GM12878 (cell line): ENCODE measurements around the gene NCS1. TPM values are rescaled to one million over a fixed set of nuclear protein-coding genes. Genes with fewer than 3 reads are reported as not detected.

Experiments
- ATAC-seq: fragments of 200-7000 bp; cut with Tn5 transposase; 3 replicates; pipeline ENCODE4 v1.9.1; 2020; ENCODE audit warnings: mild to moderate bottlenecking, moderate library complexity
- BruUV-seq: library from RNA; stranded (reverse); fragments of 400-500 nt; replicated peaks from 2 replicates; lab custom pipeline; 2021; lab: Mats Ljungman, UMichigan
- CTCF ChIA-PET: fragments of 300-600 bp; sonication (Branson Sonifier 250); formaldehyde crosslinking; extraction: SDS; loops from one replicate; lab custom pipeline; 2021; ENCODE audit warnings: inconsistent platforms; lab: Yijun Ruan, JAX
- POLR2A ChIA-PET: fragments of 350-600 bp; formaldehyde crosslinking; extraction: SDS; loops from one replicate; lab custom pipeline; 2021; ENCODE audit warnings: inconsistent platforms; lab: Charles Lee
- RAD21 ChIA-PET: fragments of 300-600 bp; sonication (Branson Sonifier 250); formaldehyde crosslinking; loops from one replicate; lab custom pipeline; 2023; ENCODE audit warnings: antibody characterized with exemption; ENCODE audit not compliant: unreplicated experiment; lab: Charles Lee
- SMC1A ChIA-PET: fragments of 300-600 bp; sonication (Branson Sonifier 250); formaldehyde crosslinking; loops from one replicate; lab custom pipeline; 2023; ENCODE audit not compliant: unreplicated experiment, uncharacterized antibody; lab: Charles Lee
- DNase-seq: peaks from one replicate; pipeline ENCODE4 v3.0.0-alpha.2; 2011; ENCODE audit warnings: low read depth, low spot score
- FAIRE-seq: peaks from 3 replicates; lab custom pipeline; 2011; peaks lifted over from hg19 to GRCh38; lab: Jason Lieb, UNC
- H2AFZ ChIP-seq: 2 replicates; pipeline ENCODE4 v1.6.0; 2011; ENCODE audit warnings: low read depth, low read length, control low read depth; ENCODE audit not compliant: control insufficient read depth
- H3K27ac ChIP-seq: 2 replicates; pipeline ENCODE4 v1.5.1; 2011; ENCODE audit warnings: control low read depth; ENCODE audit not compliant: control insufficient read depth, insufficient read depth
- H3K27me3 ChIP-seq, 2 experiments: replicated peaks in 1 of 2; 2 replicates each; pipeline versions ENCODE4 v1.6.0 to v1.6.1; 2011; ENCODE audit warnings: low read length in 1 of 2; ENCODE audit not compliant: control insufficient read depth in 2 of 2, insufficient read depth in 2 of 2
- H3K36me3 ChIP-seq, 2 experiments: 2 replicates each; pipeline ENCODE4 v1.5.1; 2011; ENCODE audit warnings: low read length in 1 of 2; ENCODE audit not compliant: control insufficient read depth in 2 of 2, insufficient read depth in 2 of 2
- H3K4me1 ChIP-seq: 2 replicates; pipeline ENCODE4 v1.6.1; 2011; ENCODE audit warnings: mild to moderate bottlenecking, low read length, moderate library complexity, mixed read lengths; ENCODE audit not compliant: control insufficient read depth, insufficient read depth
- H3K4me2 ChIP-seq: 2 replicates; pipeline ENCODE4 v1.6.0; 2011; ENCODE audit warnings: control low read depth; ENCODE audit not compliant: control insufficient read depth, insufficient read depth
- H3K4me3 ChIP-seq: fragments of 200-600 bp; sonication (generic); 2 replicates; pipeline ENCODE4 v1.5.1; 2016
- H3K79me2 ChIP-seq: 2 replicates; pipeline ENCODE4 v1.6.0; 2011; ENCODE audit warnings: low read length; ENCODE audit not compliant: control insufficient read depth, insufficient read depth
- H3K9ac ChIP-seq: 2 replicates; pipeline ENCODE4 v1.8.0; 2011; ENCODE audit warnings: low read length, control low read depth, mixed read lengths; ENCODE audit not compliant: control insufficient read depth, insufficient read depth
- H3K9me3 ChIP-seq: replicated peaks from 3 replicates; pipeline ENCODE4 v1.5.1; 2011; ENCODE audit warnings: mild to moderate bottlenecking, low read length; ENCODE audit not compliant: control insufficient read depth, insufficient read depth
- H4K20me1 ChIP-seq: 2 replicates; pipeline ENCODE4 v1.6.0; 2011; ENCODE audit not compliant: control insufficient read depth, insufficient read depth
- MEF2B ChIP-seq: fragments of 450-650 bp; IDR thresholded peaks from 2 replicates; pipeline ENCODE4 v1.6.1; 2018; ENCODE audit warnings: mild to moderate bottlenecking, moderate library complexity; ENCODE audit not compliant: partially characterized antibody, poor library complexity, severe bottlenecking
- MYC ChIP-seq: IDR thresholded peaks from 2 replicates; pipeline ENCODE4 v1.6.1; 2011; ENCODE audit warnings: mild to moderate bottlenecking, low read length, moderate library complexity, inconsistent platforms; ENCODE audit not compliant: insufficient read depth, insufficient replicate concordance, insufficient read length, severe bottlenecking
- NFYB ChIP-seq: IDR thresholded peaks from 2 replicates; pipeline ENCODE4 v1.6.1; 2011; ENCODE audit warnings: low read depth, mild to moderate bottlenecking, low read length, improper control_type of control experiment, moderate library complexity; ENCODE audit not compliant: insufficient read depth
- STAT3 ChIP-seq: IDR thresholded peaks from 2 replicates; pipeline ENCODE4 v1.6.1; 2011; ENCODE audit warnings: low read depth, low read length, improper control_type of control experiment
- TAF1 ChIP-seq: IDR thresholded peaks from 2 replicates; pipeline ENCODE4 v1.6.1; 2011; ENCODE audit warnings: mild to moderate bottlenecking, low read depth, low read length, borderline replicate concordance
- YBX1 ChIP-seq: fragments of 450-650 bp; IDR thresholded peaks from 2 replicates; pipeline ENCODE4 v1.6.1; 2016; ENCODE audit warnings: antibody characterized with exemption
- WGBS: methylation state at CpG from one replicate; pipeline ENCODE4 v1.1.6; 2016; ENCODE audit warnings: low lambda C conversion rate; ENCODE audit not compliant: insufficient replicate concordance, insufficient coverage; ENCODE audit errors: missing lambda C conversion rate; 5-methylcytosine and 5-hydroxymethylcytosine counted together
- in situ Hi-C: fragments of 300-500 bp; cut with MboI; formaldehyde crosslinking; loops from 9 replicates; pipeline ENCODE4 v1.14.3; 2018; ENCODE audit warnings: mixed read lengths
- intact Hi-C: fragments of 100-400 bp; cut with micrococcal nuclease; formaldehyde crosslinking; loops from one replicate; pipeline ENCODE4 v1.14.2; 2022; ENCODE audit not compliant: unreplicated experiment
- polyA plus RNA-seq, 11 experiments: library from polyadenylated mRNA; depleted of rRNA in 4 of 11; unstranded in 6 of 11; stranded (reverse) in 5 of 11; fragments of >200 nt; fragmentation: Nextera tagmentation in 4 of 11; fragmentation: Illumina TruSeq in 1 of 11; extraction: Ambion mirVana in 4 of 11; extraction: Trizol in 1 of 11; gene quantifications; 1 replicate in 1 of 11; 2 replicates in 10 of 11; pipeline versions ENCODE4 v1.2.1 to v1.2.3, GENCODE V29; 2011 to 2016; ENCODE audit warnings: inconsistent platforms in 2 of 11, missing spikeins in 2 of 11, low read depth in 1 of 11
- total RNA-seq, 4 experiments: library from RNA; depleted of rRNA in 3 of 4; stranded (reverse); fragments of >200 nt in 3 of 4; fragmentation: Illumina TruSeq in 1 of 4; extraction: Trizol in 1 of 4; gene quantifications; 2 replicates each; pipeline versions ENCODE4 v1.2.1 to v1.2.3, GENCODE V29; 2013 to 2021
- TF ChIP-seq, protein P1 (sequence below): fragments of 450-650 bp; IDR thresholded peaks from 2 replicates; pipeline ENCODE4 v1.6.1; 2017; ENCODE audit warnings: low read depth, mild to moderate bottlenecking, moderate library complexity
- TF ChIP-seq, protein P2 (sequence below): IDR thresholded peaks from 2 replicates; pipeline ENCODE4 v1.6.1; 2012; ENCODE audit warnings: mild to moderate bottlenecking, low read depth, low read length
- TF ChIP-seq, protein P3 (sequence below): IDR thresholded peaks from 2 replicates; pipeline ENCODE4 v1.6.1; 2012; ENCODE audit warnings: low read length, inconsistent platforms
- TF ChIP-seq, protein P4 (sequence below): IDR thresholded peaks from 2 replicates; pipeline ENCODE4 v1.6.1; 2012; ENCODE audit warnings: low read depth, low read length, improper control_type of control experiment

The NCS1 gene
- total and polyA plus RNA-seq, 10 of the 15 experiments (the other 5 are each of a cell fraction or from before 2014, with no cell fraction given) = 0.04 to 0.22 (median 0.06) TPM; not detected in 4

DNA sequence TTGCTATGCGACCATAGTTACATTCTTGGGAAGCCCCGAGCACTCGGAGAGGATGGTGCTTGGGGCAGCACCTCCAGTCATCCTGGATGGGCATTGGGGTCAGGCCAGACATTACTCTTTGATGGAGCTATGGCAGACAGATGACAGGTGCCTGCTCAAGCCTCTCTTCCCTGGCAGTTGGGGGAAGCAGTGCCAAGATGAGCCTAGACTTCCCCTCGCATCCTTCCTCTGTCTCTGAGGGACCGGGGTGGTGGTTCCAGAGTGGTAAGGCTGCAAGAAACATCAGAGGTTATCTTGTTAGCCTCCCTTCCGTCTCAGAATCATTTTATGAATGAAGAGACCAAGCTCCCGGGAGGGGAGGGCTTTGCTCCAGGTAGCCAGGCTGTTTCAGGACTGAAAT, 90.6 kb downstream of the NCS1 start:
- TF ChIP-seq STAT3 (no peak), MYC (no peak), NFYB (no peak), YBX1 (no peak), TAF1 (no peak), MEF2B (no peak)
- TF ChIP-seq, protein P1, sequence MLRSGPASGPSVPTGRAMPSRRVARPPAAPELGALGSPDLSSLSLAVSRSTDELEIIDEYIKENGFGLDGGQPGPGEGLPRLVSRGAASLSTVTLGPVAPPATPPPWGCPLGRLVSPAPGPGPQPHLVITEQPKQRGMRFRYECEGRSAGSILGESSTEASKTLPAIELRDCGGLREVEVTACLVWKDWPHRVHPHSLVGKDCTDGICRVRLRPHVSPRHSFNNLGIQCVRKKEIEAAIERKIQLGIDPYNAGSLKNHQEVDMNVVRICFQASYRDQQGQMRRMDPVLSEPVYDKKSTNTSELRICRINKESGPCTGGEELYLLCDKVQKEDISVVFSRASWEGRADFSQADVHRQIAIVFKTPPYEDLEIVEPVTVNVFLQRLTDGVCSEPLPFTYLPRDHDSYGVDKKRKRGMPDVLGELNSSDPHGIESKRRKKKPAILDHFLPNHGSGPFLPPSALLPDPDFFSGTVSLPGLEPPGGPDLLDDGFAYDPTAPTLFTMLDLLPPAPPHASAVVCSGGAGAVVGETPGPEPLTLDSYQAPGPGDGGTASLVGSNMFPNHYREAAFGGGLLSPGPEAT = no peak
- TF ChIP-seq, protein P2, sequence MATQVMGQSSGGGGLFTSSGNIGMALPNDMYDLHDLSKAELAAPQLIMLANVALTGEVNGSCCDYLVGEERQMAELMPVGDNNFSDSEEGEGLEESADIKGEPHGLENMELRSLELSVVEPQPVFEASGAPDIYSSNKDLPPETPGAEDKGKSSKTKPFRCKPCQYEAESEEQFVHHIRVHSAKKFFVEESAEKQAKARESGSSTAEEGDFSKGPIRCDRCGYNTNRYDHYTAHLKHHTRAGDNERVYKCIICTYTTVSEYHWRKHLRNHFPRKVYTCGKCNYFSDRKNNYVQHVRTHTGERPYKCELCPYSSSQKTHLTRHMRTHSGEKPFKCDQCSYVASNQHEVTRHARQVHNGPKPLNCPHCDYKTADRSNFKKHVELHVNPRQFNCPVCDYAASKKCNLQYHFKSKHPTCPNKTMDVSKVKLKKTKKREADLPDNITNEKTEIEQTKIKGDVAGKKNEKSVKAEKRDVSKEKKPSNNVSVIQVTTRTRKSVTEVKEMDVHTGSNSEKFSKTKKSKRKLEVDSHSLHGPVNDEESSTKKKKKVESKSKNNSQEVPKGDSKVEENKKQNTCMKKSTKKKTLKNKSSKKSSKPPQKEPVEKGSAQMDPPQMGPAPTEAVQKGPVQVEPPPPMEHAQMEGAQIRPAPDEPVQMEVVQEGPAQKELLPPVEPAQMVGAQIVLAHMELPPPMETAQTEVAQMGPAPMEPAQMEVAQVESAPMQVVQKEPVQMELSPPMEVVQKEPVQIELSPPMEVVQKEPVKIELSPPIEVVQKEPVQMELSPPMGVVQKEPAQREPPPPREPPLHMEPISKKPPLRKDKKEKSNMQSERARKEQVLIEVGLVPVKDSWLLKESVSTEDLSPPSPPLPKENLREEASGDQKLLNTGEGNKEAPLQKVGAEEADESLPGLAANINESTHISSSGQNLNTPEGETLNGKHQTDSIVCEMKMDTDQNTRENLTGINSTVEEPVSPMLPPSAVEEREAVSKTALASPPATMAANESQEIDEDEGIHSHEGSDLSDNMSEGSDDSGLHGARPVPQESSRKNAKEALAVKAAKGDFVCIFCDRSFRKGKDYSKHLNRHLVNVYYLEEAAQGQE = no peak
- TF ChIP-seq, protein P3, sequence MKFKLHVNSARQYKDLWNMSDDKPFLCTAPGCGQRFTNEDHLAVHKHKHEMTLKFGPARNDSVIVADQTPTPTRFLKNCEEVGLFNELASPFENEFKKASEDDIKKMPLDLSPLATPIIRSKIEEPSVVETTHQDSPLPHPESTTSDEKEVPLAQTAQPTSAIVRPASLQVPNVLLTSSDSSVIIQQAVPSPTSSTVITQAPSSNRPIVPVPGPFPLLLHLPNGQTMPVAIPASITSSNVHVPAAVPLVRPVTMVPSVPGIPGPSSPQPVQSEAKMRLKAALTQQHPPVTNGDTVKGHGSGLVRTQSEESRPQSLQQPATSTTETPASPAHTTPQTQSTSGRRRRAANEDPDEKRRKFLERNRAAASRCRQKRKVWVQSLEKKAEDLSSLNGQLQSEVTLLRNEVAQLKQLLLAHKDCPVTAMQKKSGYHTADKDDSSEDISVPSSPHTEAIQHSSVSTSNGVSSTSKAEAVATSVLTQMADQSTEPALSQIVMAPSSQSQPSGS = no peak
- TF ChIP-seq, protein P4, sequence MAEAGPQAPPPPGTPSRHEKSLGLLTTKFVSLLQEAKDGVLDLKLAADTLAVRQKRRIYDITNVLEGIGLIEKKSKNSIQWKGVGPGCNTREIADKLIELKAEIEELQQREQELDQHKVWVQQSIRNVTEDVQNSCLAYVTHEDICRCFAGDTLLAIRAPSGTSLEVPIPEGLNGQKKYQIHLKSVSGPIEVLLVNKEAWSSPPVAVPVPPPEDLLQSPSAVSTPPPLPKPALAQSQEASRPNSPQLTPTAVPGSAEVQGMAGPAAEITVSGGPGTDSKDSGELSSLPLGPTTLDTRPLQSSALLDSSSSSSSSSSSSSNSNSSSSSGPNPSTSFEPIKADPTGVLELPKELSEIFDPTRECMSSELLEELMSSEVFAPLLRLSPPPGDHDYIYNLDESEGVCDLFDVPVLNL = no peak
- BruUV-seq = no TSS peak
- H2AFZ ChIP-seq = no peak overlapping the region
- 25% methylated on average over 7 of the region's 7 CpGs for WGBS
- CTCF ChIA-PET = interaction anchor here (1.2 kb wide), 1 partner anchor 20 kb away, joined by 3 read pairs; no protein-coding TSS in a partner anchor
- no peaks in the 10 kb centered on the region for H3K36me3 ChIP-seq
- no peaks in the 10 kb centered on the region for H4K20me1 ChIP-seq
- no peak overlapping the region for H3K4me3 ChIP-seq
- no peaks in the 10 kb centered on the region for H3K79me2 ChIP-seq
- intact Hi-C loops (no loop called here), in situ Hi-C loops (no loop called here)
- H3K27me3 ChIP-seq = peaks cover 12 to 14% of the 10 kb centered on the region in 2 experiments
- H3K4me1 ChIP-seq = no peaks in the 10 kb centered on the region
- POLR2A ChIA-PET = no interaction called here
- FAIRE-seq = no peak
- DNase-seq = no peak
- no peak overlapping the region for H3K4me2 ChIP-seq
- H3K27ac ChIP-seq = no peak overlapping the region
- RAD21 ChIA-PET = no interaction called here
- SMC1A ChIA-PET = no interaction called here
- H3K9me3 ChIP-seq = no peaks in the 10 kb centered on the region
- ATAC-seq = no peak
- no peak overlapping the region for H3K9ac ChIP-seq
